ENCODE measurements around the gene STMN3. TPM values are rescaled to one million over a fixed set of nuclear protein-coding genes. Genes with fewer than 3 reads are reported as not detected.

Gene STMN3
- total RNA-seq, 1 donor from 2014 or later, result 6.1 TPM

DNA sequence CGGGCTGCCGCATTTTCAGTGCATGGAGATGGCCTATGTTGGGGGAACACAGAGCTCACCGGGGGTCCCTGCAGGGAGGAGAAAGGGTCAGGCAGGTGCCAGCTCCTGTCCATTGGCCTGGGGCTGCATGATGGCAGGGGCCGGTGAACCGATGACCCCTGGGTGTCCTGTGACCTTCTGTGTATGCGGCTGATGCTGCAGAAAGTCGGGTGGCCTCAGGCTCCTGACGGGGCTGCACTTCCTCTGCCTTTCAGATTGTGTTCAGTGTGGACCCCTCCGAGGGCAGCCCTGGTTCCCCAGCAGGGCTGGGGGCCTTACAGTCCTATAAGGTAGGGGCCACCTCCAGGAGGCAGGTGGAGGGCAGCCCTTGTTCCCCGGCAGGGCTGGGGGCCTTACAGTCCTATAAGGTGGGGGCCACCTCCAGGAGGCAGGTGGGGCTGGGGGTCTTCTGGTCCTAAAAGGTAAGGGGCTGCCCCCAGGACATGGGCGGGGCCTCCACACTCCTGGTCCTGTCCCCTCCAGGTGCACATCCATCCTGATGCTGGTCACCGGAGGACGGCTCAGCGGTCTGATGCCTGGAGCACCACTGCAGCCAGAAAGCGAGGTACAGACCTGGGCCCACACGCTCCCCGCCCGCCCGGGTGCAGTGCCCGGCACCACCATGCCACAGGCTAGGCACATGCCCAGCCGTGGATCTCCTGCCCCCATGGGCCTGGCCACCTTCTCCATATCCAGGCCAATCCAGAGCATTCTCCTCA lies 32.2 kb upstream of the STMN3 start:
- H3K4me3 Mint-ChIP-seq, result no peak overlapping the region
- DNase-seq (no peak), ATAC-seq (ENCODE audit: low read depth) (no peak)
- H3K36me3 Mint-ChIP-seq (ENCODE audit: low read depth), result no peaks in the 10 kb centered on the region
- intact Hi-C loops (cut with micrococcal nuclease), result no loop called here
- H3K27ac Mint-ChIP-seq, result no peak overlapping the region
- H3K4me1 Mint-ChIP-seq, result peaks cover 4% of the 10 kb centered on the region
- POLR2A ChIA-PET, result no interaction called here
- CTCF ChIA-PET, result no interaction called here
- H3K27me3 Mint-ChIP-seq, result no peaks in the 10 kb centered on the region
- TF ChIP-seq, protein P1, sequence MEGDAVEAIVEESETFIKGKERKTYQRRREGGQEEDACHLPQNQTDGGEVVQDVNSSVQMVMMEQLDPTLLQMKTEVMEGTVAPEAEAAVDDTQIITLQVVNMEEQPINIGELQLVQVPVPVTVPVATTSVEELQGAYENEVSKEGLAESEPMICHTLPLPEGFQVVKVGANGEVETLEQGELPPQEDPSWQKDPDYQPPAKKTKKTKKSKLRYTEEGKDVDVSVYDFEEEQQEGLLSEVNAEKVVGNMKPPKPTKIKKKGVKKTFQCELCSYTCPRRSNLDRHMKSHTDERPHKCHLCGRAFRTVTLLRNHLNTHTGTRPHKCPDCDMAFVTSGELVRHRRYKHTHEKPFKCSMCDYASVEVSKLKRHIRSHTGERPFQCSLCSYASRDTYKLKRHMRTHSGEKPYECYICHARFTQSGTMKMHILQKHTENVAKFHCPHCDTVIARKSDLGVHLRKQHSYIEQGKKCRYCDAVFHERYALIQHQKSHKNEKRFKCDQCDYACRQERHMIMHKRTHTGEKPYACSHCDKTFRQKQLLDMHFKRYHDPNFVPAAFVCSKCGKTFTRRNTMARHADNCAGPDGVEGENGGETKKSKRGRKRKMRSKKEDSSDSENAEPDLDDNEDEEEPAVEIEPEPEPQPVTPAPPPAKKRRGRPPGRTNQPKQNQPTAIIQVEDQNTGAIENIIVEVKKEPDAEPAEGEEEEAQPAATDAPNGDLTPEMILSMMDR (IDR thresholded peaks at IDR 0.05), result no peak
- H3K9me3 Mint-ChIP-seq, result no peaks in the 10 kb centered on the region

GRCh38 chr20:63682384-63683139 lies 29.3 kb upstream of the STMN3 start:
- no peak for ATAC-seq (ENCODE audit: low read depth)
- TF ChIP-seq, protein P1 (IDR thresholded peaks at IDR 0.05), result no peak
- POLR2A ChIA-PET, result interaction anchor here (1.0 kb wide), 1 partner anchor 16 kb away, joined by 3 read pairs; no protein-coding TSS in a partner anchor

DNA sequence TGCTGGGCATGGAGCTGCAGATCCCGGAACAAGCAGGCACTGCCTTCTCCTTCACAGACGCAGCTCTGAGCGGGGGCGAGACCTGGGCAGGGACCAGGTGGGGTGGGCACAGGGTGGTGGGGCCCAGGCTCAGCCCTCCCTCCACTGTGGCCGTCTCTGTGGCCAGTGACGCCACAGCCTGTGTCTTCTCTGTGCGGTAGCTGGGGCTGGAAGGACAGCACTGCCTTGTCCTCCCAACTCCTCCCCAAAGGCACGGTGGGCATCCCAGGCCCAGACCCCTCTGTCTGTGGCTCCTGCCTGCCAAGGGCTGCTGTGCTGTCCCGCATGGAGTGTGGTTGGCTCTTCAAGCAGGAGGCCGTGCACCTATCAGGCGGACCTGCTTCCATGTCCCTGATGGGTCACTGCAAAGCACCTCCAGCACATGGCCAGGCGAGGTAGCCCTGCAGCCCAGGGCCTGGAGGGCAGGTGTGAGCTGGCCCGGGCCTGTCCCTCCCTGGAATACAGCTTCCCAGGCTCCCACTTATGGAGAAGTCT lies 28.5 kb upstream of the STMN3 start:
- Mint-ChIP-seq H3K4me3 (no peak overlapping the region), H3K4me1 (no peaks in the 10 kb centered on the region), H3K36me3 (ENCODE audit: low read depth) (peaks cover 7% of the 10 kb centered on the region), H3K27ac (no peak overlapping the region), H3K9me3 (no peaks in the 10 kb centered on the region), H3K27me3 (no peaks in the 10 kb centered on the region)
- CTCF ChIA-PET, result no interaction called here
- intact Hi-C loops (cut with micrococcal nuclease), result no loop called here
- POLR2A ChIA-PET, result interaction anchor here (1.0 kb wide), 1 partner anchor 17 kb away, joined by 3 read pairs; no protein-coding TSS in a partner anchor
- no peak for DNase-seq
- no peak for ATAC-seq (ENCODE audit: low read depth)
- TF ChIP-seq, protein P1 (IDR thresholded peaks at IDR 0.05), result no peak

More at GRCh38 chr20:63682384-63683139, 29.3 kb upstream of the STMN3 start:
- no peaks in the 10 kb centered on the region for H3K27me3 Mint-ChIP-seq
- CTCF ChIA-PET, result no interaction called here
- peaks cover 4% of the 10 kb centered on the region for H3K4me1 Mint-ChIP-seq
- no peak overlapping the region for H3K4me3 Mint-ChIP-seq
- no peak for DNase-seq
- no peaks in the 10 kb centered on the region for H3K9me3 Mint-ChIP-seq
- peaks cover 4% of the 10 kb centered on the region for H3K36me3 Mint-ChIP-seq (ENCODE audit: low read depth)
- H3K27ac Mint-ChIP-seq, result no peak overlapping the region
- intact Hi-C loops (cut with micrococcal nuclease), result no loop called here

DNA sequence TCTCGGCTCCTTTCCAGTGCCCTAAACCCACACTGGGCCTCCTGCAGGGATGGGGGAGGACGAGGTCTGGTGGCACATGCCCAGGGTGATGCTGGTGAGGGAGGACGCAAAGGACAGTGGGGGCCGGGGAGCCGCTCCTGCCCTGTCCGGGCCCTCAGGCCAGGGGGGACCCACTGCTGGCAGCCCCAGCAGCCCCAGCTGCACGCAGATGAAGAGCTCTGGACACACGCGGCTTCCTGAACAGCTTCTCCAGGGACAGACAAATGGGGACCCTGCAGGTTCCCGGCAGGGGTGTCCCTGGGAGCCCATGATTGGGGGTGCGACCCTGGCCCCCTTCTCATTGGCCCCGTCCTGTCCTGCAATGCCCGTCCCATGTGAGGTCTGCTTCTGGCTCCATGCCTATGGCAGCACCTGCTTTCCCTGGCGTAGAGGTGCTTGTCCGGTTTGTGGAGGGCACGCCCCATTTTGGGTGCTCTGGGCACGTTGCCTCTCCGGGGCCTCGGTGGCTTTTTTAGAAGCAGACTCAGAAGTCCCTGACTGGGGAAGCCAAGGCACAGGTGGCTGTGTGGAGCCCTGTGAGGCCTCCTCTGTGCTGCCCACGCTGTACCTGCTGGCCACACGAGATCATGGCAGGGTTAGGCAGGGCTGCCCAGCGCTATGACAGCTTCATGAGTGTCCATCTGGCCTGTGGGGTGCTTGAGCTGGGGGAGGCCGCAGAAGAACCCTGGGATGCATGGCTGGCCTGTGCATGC lies 27.8 kb upstream of the STMN3 start:
- DNase-seq (no peak), ATAC-seq (ENCODE audit: low read depth) (no peak)
- ChIA-PET CTCF (no interaction called here), POLR2A (no interaction called here)
- intact Hi-C loops (cut with micrococcal nuclease), result no loop called here
- no peak overlapping the region for H3K27ac Mint-ChIP-seq
- no peaks in the 10 kb centered on the region for H3K9me3 Mint-ChIP-seq
- H3K36me3 Mint-ChIP-seq (ENCODE audit: low read depth), result peaks cover 10% of the 10 kb centered on the region
- no peaks in the 10 kb centered on the region for H3K27me3 Mint-ChIP-seq
- no peaks in the 10 kb centered on the region for H3K4me1 Mint-ChIP-seq
- TF ChIP-seq, protein P1 (IDR thresholded peaks at IDR 0.05), result no peak
- H3K4me3 Mint-ChIP-seq, result no peak overlapping the region

All from activated B cell treated with CpG ODN at 0.5 μM for 24 hours (primary cell).